Measurements from ENCODE around the gene RAB4A.

The RAB4A gene

GRCh38 chr1:229247871-229248270 is 23.0 kb upstream of the RAB4A start:
- DNase-seq, result no peak

GRCh38 chr1:229248821-229249817 is 21.8 kb upstream of the RAB4A start:
- no peak for DNase-seq

GRCh38 chr1:229249854-229250644 is 20.9 kb upstream of the RAB4A start:
- DNase-seq, result no peak

DNA sequence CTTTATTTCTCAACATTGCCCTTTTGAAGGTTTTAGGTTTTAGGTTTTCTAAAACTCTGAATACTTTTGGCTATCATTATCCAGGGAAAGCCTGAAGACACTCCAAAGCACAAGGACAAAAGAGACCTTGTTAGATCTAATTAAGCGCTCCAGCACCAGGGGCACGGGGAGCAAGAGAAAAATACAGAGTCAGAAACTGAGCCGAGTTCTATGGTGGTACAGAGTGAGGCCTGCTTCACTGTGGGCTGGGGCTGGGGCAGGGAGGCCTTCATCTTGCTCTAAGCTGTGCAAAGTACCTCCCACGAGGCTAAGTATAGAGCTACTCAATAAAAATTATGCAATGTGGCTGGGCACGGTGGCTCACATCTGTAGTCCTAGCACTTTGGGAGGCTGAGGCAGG is 19.7 kb upstream of the RAB4A start:
- no peak for DNase-seq

DNA sequence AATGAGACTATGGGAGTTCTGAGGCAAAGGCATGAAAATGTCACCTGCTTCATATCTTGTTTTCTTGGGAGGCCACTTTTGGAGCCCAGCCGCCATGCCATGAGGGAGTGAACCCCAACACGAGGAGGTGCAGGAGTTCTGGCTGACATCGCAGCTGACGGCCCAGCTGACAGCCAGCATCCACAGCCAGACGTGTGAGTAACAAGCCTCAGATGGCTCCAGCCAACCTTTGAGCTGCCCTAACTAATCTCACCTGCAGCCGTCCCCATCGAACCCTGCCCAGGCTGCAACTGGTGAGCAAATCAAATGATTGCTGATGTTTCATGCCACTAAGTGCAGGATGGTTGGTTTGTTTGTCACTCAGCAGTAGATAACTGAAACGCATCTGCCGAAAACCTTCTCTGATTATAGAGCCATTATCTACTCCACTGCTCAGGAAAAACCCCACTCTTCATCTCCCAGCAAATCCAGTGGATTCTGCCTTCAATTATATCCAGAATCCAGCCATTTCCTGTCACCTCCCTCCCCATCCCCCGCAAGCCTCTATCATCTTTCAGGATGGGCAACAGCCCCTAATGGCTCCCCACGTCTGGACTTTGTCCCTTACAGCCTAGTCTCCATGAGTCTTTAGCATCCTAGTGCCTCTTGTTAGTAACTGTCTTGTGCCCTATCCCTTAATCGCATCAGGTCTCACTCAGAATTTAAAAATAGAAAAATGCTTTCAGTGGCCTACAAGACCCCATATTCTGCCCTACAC is 18.5 kb upstream of the RAB4A start:
- no peak for DNase-seq

DNA sequence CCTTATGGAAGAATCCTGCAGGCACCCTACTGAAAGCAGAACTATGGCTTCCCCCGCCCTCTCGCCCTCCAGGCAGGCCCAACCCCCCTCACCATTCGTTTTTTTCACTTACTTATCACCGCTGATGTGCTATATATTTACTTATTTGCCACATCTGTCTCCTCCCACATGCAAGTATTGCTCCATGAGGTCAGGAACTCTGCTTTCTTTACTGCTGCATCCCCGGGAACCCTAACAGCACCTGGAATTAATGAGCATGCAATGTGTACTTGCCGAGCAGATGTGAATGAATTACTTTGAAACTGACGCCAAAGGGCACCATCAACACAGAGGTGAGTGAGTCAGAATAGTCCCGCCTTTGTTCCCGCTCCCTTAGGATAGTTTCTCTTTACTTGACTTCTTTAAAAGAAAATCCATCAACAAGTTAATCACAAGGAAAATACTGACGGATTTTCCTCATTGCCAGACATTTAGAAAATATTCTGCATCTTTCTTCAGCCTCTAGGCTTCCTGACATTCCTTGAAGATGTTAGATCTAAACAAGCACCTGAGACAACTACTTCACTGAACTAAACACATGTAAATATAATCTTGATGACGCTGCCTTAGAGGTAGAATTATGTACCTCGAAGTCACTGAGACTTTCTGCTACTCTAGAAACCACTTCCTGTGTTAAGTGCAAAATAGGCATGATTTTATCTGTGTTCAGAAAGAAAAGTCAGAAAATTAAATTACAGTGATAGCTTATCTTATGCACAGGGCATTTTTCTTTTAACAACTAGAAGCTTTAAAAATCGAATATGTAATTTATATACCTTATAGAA is 17.5 kb upstream of the RAB4A start:
- no peak for DNase-seq

DNA sequence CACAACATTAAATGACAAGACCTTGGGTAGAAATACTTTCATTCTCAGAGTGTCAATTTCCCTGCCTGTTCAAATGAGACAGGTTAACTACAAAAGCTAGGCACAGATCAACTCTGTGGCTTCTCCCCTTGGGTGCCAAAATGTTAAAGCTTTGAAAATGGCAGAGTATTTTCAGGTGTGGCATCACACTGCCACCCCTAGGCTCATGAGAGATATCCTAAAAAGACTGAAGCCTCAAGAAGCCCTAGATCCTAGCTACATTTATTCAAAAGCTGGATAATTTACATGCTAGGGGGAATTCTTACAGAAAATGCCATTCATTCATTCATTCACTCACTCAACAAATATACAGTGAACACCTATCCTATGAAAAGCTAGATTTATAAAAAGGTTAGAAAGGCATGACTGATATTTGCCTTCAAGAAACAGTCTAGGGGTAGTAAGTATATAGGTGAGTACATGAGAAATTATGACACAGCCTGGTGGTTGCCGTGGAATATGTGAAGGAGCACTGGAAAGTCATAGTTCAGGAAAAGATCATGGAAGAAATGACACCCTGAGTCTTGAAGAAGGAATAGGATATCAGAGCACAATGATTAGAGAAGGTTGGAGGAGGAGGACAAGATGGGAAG is 15.9 kb upstream of the RAB4A start:
- DNase-seq, result no peak

DNA sequence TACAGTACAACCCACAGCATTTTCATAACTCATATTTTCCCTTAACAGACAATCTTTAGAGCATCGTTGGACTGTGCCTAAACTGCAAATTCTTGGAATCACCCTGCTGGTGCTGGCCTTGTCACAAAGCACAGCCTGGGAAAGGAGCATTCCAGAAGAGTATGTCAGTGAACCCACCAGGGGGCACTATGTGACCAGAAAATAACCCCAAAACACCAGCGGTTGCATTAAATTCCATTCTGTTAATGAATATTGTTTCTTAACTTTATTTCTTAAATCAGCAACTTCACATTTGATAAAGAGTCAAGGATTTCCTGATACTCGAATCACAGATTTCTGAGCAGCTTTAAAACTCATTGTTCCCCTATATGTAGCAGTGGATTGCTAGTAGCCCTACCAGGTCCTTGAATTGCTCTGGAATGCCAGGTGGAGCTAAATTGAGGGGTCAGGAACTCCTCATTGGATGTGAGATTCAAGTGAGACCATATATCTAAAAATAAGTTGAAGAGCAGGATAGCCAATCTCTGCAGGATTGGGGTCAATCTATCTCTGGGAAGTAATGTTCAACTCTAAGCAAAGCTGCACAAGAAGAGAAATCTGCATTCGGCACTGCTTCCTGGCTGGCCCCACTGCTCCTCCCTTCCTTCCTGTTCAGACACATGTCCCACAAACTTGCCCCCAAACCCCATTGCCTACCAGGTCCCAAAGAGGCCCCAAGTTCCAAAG is 12.7 kb upstream of the RAB4A start:
- peak in 1 of 2 experiments; percentile 9 for DNase-seq

DNA sequence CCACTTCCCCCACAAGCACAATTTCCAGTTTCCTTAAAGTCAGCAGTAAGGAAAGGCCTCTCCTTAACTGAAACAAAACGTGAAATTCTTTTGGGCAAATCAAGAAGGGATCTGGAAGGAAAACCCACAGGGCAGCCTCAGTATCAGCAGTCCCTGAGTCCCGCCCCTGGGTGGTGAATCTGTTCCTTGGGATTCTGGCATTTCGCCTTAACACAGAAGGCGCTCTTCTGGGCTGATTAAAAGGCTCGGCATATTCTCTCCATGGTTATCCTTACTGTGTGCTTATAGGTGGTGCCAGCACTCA is 12.2 kb upstream of the RAB4A start:
- DNase-seq, result no peak

DNA sequence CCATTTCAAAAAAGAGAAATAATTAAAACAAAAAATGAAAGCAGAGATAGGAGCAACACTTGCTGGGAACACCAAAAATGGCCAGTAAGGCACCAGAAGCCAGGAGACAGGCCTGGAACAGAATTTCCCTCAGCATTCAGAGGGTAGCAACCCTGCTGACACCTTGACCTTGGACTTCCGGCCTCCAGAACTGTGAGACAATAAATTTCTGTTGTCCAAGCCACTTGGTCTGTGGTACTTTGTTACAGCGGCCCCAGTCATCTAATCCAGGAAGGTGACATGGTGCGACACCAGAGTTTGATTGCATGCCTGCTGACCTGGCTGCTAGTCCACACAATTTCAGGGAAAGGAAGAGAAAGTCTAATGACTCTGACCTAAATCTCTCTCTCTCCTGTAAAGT is 10.6 kb upstream of the RAB4A start:
- DNase-seq, result no peak

GRCh38 chr1:229262239-229262638 is 8.7 kb upstream of the RAB4A start:
- no peak for DNase-seq

DNA sequence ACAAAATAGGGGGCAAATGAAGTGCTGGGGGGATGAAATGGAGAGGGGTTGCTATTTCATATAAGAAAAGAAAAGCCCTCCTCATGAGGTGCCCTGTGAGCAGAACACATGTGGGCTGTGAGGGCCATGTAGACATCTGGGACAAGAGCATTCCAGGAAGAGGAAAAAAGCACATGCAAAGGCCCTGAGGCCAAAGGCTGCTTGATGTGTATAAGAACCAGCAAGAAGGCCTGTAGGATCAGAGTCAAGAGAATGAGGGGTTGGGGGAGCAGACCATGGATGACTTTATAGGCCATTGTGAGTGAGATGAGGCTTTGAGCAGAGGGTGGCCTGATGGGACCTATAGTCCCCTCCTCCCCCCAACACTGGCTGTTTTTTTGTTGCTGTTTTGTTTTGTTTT is 7.7 kb upstream of the RAB4A start:
- no peak for DNase-seq

DNA sequence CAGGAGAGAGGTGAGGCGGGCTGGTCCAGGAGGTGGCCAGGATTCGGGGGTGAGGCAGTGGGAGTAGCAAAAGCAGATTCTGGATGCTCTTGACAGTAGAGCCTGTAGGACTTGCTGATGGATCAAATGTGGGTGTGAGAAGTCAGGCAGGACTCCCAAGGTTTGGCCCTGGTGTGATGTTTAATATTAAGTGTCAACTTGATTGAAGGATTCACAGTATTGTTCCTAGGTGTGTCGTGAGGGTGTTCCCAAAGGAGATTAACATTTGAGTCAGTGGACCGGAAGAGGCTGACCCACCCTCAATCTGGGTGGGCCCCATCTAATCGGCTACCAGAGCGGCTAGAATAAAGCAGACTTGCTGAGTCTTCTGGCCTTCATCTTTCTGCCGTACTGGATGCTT is 6.8 kb upstream of the RAB4A start:
- no peak for DNase-seq

DNA sequence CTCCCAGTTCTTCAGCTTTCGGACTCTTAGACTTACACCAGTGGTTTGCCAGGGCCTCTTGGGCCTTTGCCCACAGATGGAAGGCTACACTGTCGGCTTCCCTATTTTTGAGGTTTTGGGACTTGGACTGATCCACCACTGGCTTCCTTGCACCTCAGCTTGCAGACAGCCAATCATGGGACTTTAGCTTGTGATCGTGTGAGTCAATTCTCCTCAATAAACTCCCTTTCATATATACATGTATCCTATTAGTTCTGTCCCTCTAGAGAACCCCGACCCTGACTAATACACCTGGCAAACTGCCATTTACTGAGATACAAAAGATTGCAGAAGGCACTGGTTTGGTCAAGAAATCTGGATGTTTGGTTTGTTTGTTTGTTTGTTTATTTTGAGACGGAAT is 6.4 kb upstream of the RAB4A start:
- no peak for DNase-seq

GRCh38 chr1:229266274-229266673 is 4.6 kb upstream of the RAB4A start:
- DNase-seq, result no peak

DNA sequence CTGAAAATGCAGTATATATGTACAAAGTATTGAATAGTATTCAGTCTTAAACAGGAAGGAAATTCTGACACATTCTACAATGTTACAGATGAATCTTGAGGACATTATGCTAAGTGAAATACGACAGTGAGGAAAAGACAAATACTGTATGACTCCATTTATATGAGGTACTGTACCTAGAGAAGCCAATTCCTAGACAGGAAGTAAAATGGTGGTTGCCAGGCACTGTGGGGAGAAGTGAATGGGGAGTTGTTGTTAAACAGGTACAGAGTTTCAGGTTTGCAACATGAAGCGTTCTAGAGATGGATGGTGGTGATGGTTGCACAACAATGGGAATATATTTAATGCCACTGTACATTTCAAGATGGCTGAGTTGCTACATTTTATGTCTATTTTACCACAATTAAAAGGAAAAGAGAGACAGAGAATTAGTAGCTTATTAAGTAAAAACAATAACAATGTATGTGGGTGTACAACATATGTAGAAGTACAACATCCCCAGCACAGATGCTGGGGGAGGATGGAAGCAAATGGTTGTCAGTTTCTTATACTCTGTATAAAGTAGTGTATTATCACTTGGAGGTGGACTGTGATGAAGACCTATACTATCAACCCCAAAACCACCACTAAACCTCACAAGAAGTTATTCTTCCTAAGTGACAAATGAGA is 3.9 kb upstream of the RAB4A start:
- DNase-seq, result no peak

DNA sequence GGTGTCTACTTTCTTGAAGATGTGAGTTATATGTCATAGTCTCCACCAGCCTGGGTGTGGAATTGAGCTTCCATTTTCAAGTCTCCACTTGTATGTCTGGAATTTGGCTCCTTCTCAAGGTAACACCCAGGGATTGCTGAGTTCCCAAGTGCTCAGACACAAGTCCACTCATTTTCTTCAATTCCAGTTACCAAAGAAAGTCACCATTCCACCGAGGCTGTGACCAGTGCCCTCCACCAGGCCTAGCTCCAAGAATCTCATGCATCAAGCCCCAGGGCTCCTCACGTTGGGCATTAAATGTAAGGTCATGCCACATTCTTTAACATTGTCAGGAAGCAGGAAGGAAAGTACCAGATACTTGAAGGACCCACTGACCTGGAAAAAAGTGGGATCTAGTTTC is 2.4 kb upstream of the RAB4A start:
- DNase-seq, result no peak

DNA sequence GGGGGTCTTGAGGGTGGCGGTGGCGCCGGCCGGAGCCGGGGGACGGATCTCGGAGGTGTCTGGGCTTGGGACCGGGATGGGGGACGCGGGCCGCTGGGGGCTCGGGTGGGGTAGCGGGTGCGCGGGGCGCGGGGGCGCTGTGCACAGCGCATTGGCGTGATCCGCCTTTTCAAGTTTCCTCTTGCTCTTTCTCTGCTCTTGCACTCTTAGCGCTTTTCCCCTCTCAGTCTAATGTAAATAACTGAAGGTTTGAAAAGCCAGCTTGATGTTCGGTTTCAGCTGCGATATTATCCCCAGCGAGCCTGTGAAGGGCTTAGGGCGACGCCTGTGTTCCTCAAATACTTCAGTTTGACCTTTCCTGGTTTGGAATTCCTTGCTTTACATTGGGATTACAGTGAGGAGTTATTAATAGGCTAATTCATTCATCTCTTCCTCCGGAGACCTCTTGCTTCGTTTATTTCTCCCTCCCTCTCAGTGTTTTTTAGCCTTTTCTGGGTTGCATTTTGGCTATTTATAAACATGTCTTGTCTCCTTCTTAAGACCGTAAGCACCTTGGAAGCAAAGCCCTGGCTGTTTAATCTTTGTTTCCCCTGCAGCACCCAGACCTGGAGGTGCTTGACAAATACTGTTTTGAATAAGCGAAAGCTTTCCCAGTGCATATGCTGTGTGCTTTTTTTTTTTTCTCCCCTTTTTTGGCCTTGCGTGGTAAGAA is 693 bp downstream of the RAB4A start:
- no peak for DNase-seq

DNA sequence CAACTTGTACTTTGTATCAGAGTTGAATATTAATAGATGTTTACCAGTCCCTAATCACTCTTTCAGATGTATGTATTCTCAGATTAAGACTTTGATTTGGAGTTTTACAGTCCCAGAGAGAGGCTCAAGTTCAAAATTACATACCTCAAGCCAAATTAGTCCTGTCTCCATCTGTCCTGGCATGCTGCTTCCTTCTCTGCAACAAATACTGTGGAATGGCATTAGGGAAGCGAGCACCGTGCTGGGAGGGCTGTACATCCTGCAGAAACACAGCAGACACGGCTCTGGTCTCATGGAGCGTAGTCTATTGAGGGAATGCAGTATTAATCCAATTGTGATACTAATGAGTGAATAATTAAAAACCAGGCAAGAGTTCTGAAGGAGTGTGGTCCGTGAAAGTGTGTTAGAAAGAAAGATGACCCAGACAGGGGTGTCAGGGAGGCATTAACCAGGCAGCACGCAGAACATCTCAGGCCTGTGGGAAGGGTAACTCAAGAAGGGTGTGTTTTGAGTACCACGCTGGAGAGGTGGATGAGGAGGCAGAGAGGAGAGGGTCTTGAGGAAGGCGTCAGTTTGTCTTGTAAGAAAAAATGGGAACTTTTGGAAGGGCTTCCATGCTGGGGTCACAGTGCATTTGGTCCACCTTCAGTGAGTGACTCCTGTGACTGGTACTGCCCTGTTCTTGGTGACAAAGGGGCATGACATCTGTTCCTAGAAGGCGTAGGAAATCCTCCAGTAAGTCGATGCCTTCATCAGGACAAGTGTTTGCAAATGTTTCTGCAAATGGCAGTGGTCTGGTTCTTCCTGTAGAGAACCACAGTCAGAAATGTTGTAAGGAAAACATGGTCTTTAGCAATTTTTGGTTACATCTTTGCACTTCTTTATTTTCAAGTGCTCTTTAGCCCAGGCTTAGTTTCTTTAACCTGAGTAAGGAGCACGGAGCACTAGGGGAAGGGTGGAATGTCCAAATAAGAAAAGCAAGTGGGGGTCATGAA is 1.6 kb downstream of the RAB4A start:
- no peak for DNase-seq

Data from NCI-H187 (cell line).